GM19455 (cell line): ENCODE measurements around the gene KIAA1217.
"Not testable (repeated sequence)": the region's sequence is repeated elsewhere in the genome, so short reads cannot be mapped to it uniquely, and the experiment has no call there.

Experiments
- ATAC-seq: cut with Tn5 transposase; IDR thresholded peaks from one replicate; pipeline ENCODE4 v1.9.1; 2021; ENCODE audit not compliant: unreplicated experiment

KIAA1217 gene

DNA sequence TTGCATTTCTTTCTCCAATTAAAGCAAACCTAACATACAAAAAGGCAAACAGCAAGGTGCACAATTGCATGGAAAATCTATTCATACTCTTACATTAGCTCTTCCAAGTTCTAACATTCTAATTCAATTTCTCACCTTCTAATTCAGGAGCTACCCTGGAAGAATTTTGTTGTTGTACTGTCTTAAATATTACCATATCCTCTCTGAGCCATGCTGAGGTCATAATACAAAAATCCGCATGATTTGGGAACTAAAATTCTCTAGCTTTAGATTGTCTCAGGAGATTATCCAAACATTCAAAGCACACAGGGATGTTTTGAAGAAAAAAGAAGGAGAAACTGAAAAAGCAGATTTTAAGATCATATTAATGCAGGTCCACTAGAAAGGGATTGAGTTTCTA is 229.9 kb downstream of the KIAA1217 start:
- ATAC-seq, result no peak

DNA sequence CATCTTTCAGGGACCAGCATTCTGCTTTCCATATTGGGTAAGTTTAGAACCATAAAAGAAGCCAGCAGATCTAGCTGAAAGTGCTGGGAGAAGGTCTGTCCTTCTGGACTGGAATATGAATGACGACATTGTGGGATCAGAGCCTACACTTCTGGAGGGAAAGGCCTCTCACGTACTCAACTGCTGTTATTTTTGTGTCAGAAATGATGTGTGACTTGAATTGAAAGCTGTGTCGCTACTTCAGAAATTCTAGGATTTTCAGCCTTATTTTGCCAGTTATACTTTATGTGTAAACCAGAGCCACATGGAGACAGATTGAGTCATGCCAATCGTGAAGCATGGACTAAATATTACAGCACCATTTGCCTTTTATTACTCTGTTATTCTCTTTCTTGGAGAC is 231.0 kb downstream of the KIAA1217 start:
- no peak for ATAC-seq

DNA sequence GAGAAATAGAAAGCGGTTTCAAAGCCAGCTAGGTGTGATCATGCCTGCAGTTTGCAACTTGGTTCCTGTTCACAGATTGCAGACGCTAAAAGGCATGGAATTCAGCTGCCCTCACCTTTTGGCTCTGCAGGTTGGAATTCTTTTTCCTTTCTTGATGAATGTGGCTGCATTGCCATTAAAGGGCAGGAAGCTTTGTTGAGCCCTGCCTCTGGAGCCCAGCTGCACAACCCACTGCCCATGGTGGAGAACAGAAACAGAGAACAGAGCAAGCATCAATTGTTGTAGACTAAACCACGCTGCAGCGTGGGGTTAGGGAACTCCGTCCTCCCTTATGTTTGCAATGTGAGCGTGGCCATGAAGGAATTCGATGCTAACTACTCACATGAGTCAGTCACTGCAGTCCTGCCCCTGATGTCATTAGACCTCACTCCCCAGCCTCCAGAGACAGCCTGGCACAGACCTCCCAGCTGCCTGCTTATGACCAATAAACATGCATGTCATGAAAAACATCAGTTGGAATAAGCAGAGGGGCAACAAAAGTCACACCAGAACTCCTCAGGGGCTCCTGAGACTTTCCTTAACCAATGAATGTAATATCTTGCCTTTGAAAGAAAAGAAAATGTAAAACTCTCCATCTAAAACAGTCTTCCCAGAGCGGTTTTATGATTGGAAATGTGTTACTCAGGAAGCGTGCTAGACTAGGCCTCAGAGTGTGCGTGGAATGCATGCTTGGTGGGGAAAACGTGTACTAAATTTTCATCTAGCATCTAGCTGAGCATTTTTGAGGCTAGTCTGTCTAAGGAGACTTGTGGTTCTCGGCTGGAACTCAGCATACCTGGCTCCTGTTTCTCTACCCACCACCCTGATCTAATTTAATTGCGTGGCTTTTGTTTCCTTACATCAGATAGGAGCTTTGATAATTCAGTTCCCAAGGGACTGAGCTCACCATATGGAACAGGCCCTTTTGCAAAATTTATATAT is 232.2 kb downstream of the KIAA1217 start:
- ATAC-seq, result no peak

DNA sequence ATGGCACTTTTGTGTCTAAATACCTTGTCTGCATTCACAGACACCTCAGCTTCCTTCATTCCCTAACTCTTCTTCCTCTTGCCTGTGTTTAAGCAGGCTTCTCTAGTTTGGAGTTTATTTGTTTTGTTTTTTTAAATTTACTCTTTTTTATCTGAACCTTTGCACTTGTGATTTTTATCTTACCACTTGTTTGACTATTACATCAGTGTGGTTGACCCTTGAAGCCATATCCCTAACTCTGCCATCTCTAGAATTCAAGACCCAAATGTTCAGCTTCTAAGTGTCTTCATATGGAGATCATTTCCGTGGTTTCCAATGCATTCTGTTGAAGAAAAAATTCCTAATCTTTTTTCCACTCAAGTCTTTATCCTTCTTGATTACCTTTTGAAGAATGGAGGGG is 233.3 kb downstream of the KIAA1217 start:
- ATAC-seq, result no peak

DNA sequence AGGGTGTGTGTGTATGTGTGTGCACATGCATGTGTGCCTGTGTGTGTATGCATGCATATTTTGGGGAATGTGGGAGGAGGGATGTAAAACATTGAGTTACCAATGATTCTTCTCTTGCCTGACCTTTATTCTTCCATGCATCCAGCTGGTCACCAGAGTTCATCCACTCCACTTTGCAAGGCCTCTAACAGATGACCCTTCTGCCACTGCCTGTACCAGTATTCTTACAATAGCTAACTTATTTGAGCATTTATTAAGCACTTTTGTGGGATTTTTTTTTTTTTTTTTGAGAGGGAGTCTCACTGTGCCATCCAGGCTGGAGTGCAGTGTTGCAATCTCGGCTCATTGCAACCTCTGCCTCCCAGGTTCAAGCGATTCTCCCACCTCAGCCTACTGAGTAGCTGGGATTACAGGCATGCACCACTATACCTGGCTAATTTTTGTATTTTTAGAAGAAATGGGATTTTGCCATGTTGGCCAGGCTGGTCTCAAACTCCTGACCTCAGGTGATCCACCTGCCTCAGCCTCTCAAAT is 233.8 kb downstream of the KIAA1217 start:
- not testable (repeated sequence) for ATAC-seq

DNA sequence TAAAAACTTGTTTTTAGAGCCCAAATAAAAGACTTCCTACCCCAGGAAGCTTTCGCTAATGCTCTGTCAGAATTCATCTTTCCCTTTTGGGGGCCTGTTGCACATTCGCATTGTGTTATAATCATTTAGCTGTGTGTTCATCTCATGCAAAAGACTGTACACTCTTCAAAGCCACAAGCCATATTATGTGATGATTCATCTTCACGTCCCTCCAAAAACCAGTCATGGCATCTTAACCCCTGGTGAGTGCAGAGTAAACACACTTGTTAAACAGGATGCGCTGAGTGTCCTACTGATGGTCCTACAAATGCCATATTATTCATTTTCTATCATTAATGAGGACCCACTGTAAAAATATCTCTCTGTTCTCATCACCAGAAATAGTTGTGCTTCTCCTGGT is 235.4 kb downstream of the KIAA1217 start:
- no peak for ATAC-seq

DNA sequence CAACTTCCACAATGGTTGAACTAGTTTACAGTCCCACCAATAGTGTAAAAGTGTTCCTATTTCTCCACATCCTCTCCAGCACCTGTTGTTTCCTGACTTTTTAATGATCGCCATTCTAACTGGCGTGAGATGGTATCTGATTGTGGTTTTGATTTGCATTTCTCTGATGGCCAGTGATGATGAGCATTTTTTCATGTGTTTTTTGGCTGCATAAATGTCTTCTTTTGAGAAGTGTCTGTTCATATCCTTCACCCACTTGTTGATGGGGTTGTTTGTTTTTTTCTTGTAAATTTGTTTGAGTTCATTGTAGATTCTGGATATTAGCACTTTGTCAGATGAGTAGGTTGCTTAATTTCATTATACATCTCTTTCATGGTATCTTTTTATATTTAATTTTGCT is 237.0 kb downstream of the KIAA1217 start:
- not testable (repeated sequence) for ATAC-seq

DNA sequence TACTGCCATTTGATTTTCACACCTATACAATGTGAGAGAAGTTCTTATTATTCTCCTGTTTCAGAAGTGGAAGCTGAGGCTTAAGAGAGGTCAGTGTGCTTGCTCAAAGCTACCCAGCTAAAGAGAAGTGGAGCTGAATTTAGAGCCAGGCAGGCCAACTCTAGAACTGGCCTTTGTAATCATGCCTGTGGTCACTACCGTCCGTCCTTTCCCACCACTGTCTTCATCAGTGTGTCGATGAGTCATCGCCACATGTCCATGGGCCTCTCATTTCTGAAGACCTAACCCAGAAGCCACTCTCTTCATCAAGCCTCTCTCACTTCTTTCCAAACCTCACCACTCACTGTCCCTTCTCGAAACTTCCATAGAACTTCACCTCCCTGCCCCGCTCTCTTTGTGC is 237.8 kb downstream of the KIAA1217 start:
- ATAC-seq, result no peak

DNA sequence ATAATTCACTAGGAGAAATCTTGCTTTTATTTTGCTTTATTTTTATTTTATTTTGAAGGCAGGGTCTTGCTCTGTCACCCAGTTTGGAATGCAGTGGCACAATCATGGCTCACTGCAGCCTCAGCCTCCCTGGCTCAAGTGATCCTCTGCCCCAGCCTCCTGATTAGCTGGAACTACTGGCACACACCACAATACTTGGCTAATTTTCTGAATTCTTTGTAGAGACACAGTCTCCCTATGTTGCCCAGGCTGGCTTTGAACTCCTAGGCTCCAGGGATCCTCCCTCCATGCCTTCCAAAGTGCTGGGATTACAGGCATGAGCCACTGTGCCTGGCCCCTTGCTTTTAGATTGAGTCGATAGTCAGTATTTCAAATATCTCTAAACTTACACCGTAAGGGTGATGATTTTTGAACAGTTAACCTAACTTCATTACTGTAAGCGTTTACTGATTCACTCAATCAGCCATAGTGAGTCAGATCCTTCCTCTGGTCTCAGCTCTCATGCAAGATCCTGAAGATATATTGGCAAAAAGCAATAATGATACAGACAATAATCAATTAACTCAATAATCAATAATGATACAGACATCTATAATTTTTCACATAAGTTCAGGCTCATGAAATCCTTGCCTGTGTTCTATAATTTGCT is 239.5 kb downstream of the KIAA1217 start:
- ATAC-seq, result no peak

DNA sequence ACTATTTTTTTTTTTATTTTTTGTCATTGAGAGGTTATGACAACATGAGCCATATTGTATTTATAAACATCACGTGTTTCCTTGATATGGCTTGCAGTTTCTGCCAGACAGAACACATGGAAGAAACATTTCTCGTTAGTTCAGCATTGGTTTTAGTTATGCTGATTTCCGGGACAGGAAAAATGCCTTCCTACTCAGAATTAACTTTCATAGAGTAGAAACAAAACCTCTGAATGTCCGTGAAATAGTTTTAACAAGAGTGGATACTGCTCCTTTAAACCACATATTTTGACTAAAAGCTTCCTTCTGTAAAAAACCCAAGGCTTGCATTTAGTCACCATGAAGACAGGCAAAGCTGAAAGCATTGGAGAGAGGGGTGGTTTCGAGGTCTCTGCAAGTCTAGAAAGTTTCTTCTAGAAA is 240.4 kb downstream of the KIAA1217 start:
- peak; percentile 90 for ATAC-seq

DNA sequence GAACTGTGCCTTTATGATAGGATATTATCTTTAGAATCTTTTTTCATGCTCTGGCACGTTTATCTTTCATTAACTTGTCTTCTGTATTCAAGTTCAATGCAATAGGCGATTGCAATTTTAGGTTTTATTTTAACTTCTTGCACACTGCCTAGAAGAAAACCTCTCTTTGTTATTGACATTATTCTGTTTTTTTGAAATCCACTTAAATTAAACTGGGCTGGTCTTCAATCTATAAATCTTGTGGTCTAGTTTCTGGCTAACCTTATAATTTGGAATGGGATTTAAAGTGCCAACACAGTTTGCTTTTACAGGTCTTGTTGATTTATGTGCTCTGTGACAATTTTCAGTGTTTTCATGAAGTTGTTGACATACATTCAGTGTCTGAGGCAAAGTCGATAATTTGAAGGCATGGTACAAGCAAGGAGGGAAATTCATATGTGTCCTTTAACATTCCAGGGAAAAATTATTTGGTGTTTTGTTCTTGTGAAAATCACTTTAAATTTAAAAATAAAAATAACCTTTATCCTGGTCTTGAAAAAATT is 240.9 kb downstream of the KIAA1217 start:
- ATAC-seq, result no peak

DNA sequence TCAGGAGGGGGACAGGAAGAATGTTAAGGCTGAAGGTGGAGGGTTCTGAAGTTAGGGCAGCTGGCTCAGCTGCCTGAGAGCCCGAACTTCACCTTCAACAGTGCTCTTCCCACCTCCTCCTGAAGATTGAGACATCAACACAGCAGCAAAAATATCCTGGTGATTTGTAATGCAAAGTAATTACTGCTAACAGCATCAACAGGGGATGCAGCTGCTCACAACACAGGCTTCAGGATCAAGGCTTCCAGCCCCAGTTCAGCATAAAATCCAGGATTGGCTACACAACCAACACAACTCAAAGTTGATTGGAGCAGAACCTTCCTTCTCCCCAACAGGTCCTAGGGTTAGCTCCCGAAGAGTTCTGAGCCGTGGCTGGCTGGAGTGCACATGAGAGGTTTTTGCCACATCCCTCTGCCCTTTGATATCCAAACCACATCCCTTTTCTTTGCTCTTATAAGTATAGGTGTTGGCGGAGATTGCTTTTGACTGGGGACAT is 242.4 kb downstream of the KIAA1217 start:
- no peak for ATAC-seq

DNA sequence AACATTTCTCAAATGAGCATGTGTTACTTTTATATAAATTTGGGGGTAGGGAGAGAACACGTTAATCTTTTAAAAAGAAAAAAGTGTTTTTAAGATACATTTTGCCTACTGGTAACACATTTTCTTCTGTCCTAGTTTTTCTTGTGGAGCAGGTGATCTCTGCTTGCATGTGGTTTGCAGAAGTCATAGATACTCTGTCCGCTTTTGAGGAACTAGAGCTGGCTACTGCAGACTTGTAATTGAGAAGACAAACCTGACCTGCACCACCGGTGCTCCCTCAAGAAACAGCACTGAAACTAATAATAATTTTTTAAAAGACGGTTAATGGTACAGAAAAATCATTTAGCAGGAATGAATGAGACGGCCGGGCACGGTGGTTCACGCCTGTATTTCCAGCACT is 243.1 kb downstream of the KIAA1217 start:
- ATAC-seq, result no peak

DNA sequence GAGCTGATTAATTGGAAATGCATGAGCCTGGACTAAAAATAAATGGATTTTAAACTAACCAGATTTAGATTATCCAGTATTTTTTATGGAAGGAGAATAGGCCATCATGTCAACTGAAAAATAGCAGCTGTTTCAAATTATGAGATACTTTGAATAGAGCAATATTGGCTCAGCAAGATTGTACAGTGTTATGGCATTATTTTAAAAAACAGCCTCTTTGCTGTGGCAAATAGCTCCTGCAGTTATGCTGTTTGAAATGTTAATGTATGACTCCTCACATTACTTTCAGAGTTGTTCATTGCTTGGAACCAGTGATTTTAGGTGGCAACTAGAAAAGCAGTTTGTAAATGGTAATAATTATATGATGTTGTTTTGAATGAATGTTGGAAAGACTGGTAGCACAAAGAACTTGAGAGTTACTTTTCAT is 244.5 kb downstream of the KIAA1217 start:
- no peak for ATAC-seq

DNA sequence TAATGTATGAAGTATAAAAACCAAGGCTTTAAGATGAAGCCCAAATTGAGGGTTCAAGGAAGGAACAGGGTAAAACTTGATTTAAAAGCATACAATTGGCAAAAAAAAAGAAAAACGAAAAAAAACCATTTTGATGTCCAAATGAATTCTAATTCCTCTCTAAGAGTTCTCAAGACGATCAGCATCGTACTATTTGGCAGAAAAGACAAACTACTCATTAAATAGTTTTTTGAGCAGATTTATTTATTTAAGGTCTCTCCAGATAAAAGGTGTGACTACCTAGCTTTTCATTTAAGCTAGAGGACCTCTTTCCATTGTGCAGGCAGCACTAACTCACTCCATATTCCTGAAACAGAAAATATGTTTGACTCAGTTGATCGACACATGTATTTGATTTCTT is 245.0 kb downstream of the KIAA1217 start:
- ATAC-seq, result no peak

DNA sequence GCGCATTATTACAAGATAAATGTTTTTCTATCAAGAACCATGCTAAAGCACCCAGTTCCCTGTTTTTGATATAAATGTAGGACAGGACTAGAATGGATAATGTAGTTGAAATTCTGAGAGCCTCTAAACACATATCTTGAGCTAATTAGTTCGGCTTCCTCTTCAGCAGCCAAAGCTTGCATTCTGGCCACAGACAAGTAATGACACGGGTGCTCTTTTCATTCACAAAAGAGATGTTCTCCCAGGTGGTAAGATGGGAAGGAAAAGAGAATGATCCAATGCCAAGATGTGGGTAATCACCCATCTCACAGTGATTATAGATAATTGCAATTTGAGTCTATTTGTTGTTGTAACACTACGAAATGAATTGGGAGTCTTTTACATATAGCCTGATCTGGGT is 246.5 kb downstream of the KIAA1217 start:
- ATAC-seq, result no peak

DNA sequence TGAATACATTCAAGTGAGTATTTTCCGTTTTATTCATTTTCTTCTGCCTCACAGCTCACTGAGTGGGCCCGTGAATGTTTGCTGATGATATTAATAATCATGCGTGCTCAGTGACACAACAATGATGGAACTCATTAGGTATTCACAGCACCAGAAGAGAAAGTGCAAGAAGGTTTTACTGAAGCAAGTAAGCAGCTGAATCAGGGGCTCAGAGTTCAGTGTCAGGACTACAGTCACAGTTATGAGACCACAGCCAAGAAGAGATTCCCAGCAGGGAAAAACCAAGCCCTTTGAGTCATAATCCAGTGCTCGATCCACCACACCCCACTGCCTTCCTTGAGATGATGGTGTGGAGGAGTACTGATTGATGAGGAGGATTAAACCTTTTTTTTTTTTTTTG is 247.4 kb downstream of the KIAA1217 start:
- no peak for ATAC-seq

DNA sequence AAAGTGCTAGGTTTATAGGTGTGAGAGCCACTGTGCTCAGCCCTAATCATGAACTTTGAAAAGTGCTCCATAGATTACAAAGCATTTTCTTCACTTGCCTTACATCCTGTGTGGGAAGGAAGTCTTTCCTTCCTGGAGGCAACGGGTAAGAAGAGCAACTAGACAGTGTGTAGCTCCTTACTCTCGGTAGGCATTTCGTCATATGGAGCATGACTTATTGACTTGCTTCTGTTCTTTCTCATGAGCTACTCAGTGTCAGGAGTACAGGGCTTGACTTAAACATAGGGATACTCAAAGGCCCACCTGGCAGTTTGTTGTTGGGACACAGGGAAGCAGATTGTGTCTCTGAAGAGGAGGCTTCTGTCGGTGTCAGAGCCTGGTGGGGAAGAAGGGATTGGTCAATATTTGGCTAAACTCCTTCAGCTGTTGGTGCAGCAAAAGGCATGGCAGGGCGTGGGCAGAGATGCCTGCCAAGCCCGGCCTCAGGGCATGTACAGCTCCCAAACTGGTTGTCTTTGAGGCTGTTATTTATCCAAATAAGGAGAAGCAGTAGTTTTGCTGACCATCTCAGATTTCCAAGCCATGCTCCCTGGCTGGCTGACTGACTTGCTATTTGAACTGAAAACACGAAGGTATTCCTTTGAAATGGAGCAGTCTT is 248.9 kb downstream of the KIAA1217 start:
- ATAC-seq, result no peak

DNA sequence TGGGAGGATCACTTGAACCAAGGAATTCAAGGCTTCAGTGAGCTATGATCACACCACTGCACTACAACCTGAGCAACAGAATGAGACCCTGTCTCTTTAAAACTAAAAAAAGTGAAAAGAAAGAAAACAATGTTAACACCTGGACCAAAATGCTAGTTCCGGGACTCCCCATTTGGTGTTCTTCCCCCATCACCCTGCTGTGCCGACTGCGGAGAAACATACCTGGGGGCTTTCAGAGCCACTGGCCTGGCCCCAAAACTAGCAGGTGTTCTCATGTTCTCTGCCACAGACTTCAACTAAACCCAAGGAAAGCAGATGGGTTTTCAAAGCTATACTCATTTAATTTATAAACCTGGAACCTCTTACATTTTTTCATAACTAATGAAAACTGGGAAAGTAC is 250.9 kb downstream of the KIAA1217 start:
- ATAC-seq, result no peak

DNA sequence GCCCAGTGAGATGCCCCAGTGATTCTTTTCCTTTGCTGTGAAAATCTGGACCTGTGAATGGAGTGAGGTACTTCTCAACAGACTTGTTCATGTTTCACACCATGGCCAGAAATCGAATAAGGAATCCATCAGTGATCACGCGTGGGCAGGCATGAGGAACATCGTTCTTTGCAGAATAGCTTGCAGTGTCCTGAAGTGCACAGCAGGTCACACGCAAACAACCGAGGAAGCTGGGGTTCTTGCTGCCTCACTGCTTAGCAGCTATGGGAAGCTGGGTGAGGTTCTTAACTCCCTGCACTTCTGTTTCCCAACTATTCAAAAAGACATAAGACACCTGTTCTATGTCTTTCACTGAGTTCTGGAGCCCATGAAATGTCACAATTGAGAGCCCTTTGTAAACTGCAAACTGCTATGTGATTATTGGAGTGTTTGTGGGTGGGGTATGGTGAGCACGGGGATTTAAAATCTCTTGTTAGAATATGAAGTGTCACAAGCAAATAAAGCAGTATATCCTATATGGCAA is 253.4 kb downstream of the KIAA1217 start:
- no peak for ATAC-seq
